NT2/D1 (cell line): ENCODE data around the gene ATG2B.

Experiments used
- SUZ12 ChIP-seq: IDR thresholded peaks from 2 replicates; pipeline ENCODE4 v1.6.1; 2011; ENCODE audit not compliant: insufficient read length, insufficient read depth; ENCODE audit errors: extremely low read depth
- YY1 ChIP-seq: IDR thresholded peaks from 2 replicates; pipeline ENCODE4 v1.6.1; 2011; ENCODE audit not compliant: insufficient read length, insufficient read depth
- ZNF274 ChIP-seq: IDR thresholded peaks from 2 replicates; pipeline ENCODE4 v1.6.1; 2011; ENCODE audit warnings: mild to moderate bottlenecking, low read depth, low read length

GRCh38 chr14:96265383-96266095 lies 97.6 kb downstream of the ATG2B start:
- TF ChIP-seq YY1, result no peak
- no peak for TF ChIP-seq SUZ12
- no peak for TF ChIP-seq ZNF274
